NB4 (cell line): ENCODE results near the gene THSD4.

ENCODE experiments used
- DNase-seq: peaks from one replicate; pipeline ENCODE4 v3.0.0; 2010; ENCODE audit warnings: low read depth
- H3K4me3 ChIP-seq: one replicate; pipeline ENCODE4 v1.5.1; 2011; ENCODE audit warnings: mild to moderate bottlenecking, low read depth, low read length, moderate library complexity
- MYC ChIP-seq: IDR thresholded peaks from 2 replicates; pipeline ENCODE4 v1.6.1; 2011; ENCODE audit warnings: low read depth, low read length
- POLR2A ChIP-seq: IDR thresholded peaks from 2 replicates; pipeline ENCODE4 v1.6.1; 2011; ENCODE audit warnings: mild to moderate bottlenecking; ENCODE audit not compliant: insufficient read length; ENCODE audit errors: extremely low read depth
- TF ChIP-seq, protein P1 (sequence below): IDR thresholded peaks from 2 replicates; pipeline ENCODE4 v1.6.1; 2011; ENCODE audit warnings: low read depth, low read length
- TF ChIP-seq, protein P2 (sequence below): IDR thresholded peaks from one replicate; pipeline ENCODE4 v1.5.1; 2012; ENCODE audit warnings: low read depth, low read length

THSD4 gene

DNA sequence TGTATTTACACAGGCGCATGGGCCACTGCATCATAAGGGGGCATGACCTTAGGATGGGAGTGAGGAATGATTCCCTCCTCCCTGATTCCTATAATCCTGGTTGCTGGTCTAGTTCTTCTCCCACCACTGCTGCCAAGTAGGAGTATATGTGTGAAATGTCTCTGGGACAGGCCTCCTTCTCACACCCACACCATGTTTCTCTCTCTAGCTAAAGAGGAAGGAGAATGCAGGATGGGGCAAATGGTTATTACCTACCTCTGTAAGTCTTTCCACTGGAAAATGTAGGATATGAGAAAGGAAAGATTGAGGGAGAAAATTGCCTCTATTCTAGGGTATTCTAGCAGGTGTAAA is 159.2 kb downstream of the THSD4 start:
- DNase-seq = no peak
- no peak overlapping the region for H3K4me3 ChIP-seq
- TF ChIP-seq, protein P1, sequence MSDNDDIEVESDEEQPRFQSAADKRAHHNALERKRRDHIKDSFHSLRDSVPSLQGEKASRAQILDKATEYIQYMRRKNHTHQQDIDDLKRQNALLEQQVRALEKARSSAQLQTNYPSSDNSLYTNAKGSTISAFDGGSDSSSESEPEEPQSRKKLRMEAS = no peak

DNA sequence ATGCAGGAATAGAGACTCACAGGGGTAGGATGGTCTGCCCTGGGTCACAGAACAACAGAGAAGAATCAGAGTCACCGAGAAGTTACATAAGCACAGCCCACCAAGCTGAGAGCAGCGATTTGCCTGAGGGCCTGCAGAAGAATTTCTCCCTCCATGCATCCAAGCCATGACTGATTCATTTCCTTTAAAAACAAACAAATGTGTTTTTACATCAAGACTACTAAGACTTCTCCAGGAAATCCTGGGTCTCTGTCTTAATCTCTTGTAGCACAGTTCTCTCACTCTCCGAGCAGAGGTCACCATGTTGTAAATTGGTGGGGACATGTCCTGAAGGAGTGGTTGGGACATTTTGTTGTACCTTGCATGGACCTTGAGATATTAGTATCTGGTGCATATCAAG is 159.8 kb downstream of the THSD4 start:
- no peak overlapping the region for H3K4me3 ChIP-seq
- TF ChIP-seq, protein P2, sequence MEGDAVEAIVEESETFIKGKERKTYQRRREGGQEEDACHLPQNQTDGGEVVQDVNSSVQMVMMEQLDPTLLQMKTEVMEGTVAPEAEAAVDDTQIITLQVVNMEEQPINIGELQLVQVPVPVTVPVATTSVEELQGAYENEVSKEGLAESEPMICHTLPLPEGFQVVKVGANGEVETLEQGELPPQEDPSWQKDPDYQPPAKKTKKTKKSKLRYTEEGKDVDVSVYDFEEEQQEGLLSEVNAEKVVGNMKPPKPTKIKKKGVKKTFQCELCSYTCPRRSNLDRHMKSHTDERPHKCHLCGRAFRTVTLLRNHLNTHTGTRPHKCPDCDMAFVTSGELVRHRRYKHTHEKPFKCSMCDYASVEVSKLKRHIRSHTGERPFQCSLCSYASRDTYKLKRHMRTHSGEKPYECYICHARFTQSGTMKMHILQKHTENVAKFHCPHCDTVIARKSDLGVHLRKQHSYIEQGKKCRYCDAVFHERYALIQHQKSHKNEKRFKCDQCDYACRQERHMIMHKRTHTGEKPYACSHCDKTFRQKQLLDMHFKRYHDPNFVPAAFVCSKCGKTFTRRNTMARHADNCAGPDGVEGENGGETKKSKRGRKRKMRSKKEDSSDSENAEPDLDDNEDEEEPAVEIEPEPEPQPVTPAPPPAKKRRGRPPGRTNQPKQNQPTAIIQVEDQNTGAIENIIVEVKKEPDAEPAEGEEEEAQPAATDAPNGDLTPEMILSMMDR = no peak
- TF ChIP-seq MYC (no peak), POLR2A (no peak)
- TF ChIP-seq, protein P1 = no peak
- no peak for DNase-seq

DNA sequence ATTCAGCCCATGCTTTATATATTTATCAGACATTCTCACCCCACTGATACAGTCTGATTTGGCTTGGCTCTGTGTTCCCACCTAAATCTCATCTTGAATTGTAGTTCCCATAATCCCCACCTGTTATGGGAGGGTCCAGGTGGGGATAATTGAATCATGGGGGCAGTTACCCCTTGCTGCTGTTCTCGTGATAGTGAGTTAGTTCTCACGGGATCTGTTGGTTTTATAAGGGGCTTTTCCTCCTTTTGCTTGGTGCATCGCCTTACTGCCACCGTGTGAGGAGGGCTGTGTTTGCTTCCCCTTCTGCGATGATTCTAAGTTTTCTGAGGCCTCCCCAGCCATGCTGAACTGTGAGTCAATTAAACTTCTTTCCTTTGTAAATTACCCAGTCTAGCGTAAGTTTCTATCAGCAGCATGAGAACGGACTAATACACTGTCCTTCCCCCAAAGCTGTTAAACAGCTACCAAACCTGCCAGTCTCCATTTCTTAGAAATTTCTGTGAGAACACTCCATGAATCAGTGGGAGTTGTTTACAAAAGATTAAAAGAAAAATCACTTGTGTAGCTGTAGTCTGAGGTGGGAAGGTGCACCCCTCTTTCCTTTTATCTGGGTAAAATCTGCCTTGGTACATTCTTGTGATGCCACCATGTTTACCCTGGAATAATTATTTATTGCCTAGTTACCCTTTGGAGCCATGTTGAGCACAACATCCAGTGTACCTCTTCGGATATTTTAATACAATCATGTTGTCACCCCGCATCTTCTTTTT is 160.5 kb downstream of the THSD4 start:
- TF ChIP-seq POLR2A (no peak), MYC (no peak)
- TF ChIP-seq, protein P1 = no peak
- TF ChIP-seq, protein P2 = no peak
- DNase-seq = no peak
- H3K4me3 ChIP-seq = no peak overlapping the region

DNA sequence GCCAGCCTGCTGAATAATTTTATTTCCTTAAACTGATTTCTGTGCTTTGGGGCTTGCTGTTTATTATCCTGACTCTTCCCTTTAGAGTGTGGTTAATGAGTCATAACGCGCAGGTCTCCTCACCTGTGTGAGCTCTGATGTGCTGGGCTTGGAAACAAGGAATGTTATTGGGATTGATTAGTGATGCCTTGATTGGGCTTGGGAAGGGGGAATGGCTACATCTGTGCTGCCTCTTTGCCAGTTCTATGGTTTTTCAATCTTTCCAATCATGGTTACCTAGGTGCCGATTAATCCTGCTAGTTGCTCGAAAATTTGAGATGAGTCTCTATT is 161.0 kb downstream of the THSD4 start:
- H3K4me3 ChIP-seq = no peak overlapping the region
- DNase-seq = no peak
- TF ChIP-seq POLR2A = no peak
- no peak for TF ChIP-seq MYC
- TF ChIP-seq, protein P1 = no peak
- TF ChIP-seq, protein P2 = no peak

DNA sequence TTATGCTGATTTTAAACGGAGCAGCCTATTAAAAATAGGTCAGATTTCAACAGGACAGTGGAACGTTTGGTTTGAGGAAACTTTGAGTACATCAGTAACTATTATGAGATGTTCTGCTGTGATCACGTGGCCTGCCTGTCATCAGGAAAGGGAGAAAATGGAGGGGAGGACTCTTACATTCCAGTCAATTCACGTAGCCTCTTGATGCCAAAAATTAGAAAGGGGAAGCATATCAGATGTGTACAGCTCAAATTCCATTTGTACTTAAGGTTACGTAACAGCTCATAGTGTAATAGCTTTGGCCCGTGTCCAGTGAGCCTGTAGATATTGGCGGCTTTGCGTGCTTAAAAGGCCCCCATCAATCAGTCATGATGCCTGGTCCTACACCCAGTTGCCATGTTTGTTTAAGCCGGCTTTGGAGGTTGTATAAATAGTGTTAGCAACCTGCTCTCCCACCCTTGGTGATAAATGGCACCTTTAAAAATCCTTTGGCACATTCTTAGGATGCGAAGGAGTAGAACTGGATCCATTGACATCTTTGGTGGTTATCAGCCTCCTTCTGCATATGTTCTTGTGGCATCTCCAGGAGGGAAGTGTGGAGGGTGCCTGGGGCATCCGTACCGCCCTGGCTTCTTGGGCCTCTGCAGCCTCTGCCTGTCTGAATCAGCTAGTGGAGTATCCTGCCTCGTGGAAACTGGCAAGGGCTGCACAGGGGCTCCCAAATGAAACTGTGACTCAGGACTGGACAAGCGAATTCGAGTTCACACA is 163.9 kb downstream of the THSD4 start:
- TF ChIP-seq, protein P2 = no peak
- TF ChIP-seq, protein P1 = 0 out of 2 replicates have a peak, but pooled peaks have one; percentile 10
- H3K4me3 ChIP-seq = no peak overlapping the region
- peak; percentile 32 for DNase-seq

DNA sequence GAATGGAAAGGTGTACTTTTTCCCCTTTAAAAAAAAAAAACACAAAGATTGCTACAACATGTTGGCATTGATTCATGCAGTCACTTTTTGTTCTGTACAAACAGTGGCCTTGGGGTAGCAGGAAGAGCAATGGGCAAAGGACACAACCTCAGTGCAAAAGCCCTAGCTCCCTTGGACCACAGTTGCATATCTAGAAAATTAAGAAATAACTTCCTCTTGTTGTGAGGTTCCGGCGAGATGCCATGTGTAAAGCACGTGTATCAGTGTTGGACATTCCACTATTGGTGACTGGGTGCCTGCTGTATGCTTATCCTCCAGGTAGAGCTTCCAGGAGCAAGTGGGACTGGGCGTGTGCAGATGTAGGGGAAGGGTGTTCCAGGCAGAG is 164.5 kb downstream of the THSD4 start:
- TF ChIP-seq POLR2A (no peak), MYC (no peak)
- TF ChIP-seq, protein P1 = no peak; the same call in 1 of the 2 replicates
- TF ChIP-seq, protein P2 = no peak
- no peak for DNase-seq
- H3K4me3 ChIP-seq = no peak overlapping the region
